MM.1S (cell line): ENCODE results near the gene PTPN20.

Experiments
- CTCF ChIP-seq: fragments of 300-600 bp; sonication (generic); IDR thresholded peaks from 2 replicates; pipeline ENCODE4 v1.5.1; 2016; ENCODE audit warnings: antibody characterized with exemption, low read length, mixed read lengths
- EZH2phosphoT487 ChIP-seq: fragments of 300-600 bp; sonication (generic); IDR thresholded peaks from 2 replicates; pipeline ENCODE4 v1.6.1; 2018; ENCODE audit warnings: antibody characterized with exemption, low read length

- no peak for TF ChIP-seq CTCF
- no peak for TF ChIP-seq EZH2phosphoT487
These were observed 98.1 kb downstream of the PTPN20 start for GRCh38 chr10:47009215-47009838.
